ENCODE results near the gene ADSL.

ADSL gene

DNA sequence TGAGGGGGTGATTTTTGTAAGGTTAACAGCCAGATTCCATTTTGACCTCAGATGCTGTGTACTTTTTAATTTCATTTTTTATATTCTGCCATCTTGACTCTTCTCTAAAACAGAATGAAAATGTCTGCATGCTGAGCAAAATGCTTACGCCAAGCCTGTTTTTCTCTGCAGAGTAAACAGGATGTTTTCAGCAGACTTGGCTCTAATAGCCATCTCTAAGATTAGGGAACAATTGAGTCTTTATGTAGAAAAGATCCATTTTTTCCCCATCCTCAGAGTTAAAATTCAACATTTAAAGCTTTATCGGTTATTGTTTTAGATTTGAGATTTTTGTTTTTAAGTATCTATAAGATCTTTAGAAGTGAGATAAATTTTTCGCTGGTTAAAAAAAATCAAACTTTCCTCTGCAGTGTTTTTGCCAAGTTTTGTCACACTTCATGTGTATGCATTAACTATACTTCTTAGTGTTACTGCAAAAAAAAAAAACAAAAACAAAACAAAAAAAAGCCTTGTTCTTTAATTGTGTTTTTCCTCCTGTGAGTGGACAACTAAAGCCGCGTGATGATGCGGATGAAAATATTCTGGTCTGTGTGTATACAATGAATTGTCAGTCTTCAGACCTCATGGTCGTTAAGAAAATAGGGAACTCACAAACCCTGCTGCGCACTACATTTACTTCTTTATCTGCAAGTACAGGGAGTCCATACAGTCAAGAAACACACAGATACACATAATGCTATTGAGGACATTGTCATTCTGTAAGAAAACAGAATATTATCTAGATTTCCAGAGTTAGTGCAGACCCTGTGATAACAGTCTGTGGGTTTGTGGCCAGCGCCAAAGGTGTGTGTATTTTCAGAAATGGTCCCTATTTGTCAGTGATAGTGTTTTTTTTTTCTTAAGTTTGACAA lies 17.5 kb upstream of the ADSL start:
- no peak for DNase-seq

DNA sequence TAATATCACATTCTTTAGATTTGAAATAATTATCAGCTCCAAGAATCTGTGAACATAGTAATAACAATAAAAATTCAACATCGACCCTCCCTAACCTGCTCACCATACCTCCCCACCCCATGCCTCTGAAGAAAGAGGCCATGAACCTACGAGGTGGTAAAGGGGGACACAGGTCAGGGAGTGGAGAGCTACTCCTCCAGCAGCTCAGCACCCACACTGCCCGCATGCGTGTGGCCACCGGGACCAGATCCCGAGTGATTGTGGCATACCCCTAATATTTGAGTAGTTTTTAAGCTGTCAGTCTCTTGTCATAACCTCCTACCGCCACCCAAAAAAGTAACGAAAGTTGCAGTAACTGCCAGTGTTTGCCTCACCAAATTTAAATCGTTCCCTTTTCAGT lies 16.8 kb upstream of the ADSL start:
- no peak for DNase-seq

DNA sequence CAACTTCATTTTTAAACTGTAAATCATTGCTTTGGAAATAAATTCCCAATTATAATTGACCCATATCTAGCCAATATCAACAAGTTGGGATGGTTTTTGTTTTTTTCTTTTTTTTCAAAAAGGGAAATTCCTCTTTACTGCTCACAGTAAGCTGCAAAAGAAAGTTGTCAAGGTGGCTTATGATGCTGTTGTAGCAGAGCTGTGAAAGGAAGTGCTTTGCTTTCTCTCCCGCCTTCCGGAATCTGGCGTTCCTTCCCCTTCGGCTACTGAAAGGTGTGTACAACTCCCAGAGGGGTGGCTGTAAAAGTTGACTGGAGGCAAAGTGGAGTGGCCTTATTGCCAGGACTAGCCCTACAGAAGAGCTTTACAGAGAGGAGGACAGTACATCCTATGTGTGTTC lies 16.2 kb upstream of the ADSL start:
- no peak for DNase-seq

DNA sequence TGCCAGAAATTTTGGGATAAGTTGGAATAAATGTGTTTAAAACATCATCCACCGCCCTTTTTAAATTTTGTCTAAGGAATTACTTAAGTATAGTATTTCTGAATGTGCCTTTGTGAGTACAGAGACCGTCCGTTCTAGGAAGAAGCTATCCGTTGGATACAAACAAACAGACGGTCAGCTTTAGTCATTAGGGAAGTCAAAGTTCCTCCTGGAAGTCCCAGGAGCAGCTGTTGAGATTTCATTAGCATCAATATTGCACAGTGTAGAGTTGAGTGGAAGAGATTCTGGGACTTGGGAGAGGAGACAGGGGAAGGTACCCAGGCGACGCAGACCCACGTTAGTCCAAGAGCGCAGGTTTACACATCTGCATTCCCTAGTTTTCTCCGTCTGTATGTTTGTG lies 15.7 kb upstream of the ADSL start:
- no peak for DNase-seq

DNA sequence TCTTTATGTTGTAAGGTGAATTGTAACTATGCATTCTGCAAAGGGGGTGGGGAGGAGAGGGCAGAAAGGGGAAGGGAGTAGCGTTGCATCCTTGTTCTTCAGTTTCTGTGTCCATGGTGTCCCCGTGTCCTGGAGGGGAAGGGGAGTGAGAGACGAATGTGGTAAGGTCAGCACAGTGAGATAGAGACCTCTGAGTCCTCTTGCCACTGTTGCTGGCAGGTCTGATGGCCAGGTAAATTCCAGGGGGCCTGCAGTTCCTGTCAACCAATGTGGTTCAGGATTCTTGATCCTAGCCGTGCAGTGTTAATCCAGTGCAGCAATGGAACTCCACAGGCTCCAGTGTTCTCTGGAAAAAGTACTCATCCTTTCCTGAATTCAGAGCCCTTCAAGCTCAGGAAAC lies 14.6 kb upstream of the ADSL start:
- DNase-seq, result no peak

DNA sequence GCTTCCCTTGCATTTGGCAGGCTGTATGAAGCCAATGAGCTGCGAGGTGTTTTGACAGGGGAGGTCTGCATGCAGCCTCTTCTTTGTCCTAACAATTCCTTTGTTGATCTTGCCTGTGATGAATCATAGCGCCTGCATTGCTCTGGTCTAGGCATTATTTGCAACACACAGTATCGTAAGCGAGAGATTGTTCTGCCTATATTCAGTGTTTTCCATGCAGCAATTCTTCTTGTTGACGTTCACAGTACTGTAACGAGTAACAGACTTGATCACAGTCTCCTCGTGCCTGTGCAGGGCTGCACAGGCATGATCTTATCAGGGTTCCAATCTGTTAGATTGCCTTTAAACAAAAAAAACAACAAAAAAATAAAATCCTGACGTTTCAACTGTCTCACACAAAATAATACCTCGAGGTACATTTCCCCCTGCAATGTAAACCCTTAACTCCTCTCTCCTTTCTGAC lies 13.9 kb upstream of the ADSL start:
- DNase-seq, result no peak

DNA sequence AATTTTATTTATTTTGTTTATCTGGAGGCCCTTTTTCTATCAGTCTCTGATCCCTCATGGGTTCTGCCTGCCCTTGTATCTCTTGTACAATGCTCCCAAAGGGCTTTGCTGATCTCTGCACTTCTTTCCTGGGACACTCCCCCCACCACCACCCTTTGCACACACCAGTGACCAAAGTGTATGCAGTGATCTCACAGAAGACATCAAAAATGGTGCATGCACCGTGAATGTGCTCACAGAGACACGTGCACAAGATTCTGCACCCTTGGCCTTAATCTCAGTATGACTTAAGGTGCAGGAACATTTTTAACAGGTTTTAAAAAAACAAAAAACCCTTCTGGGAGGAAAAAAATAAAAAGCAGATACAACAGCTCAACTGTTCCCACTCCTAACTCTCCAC lies 12.2 kb upstream of the ADSL start:
- no peak for DNase-seq

DNA sequence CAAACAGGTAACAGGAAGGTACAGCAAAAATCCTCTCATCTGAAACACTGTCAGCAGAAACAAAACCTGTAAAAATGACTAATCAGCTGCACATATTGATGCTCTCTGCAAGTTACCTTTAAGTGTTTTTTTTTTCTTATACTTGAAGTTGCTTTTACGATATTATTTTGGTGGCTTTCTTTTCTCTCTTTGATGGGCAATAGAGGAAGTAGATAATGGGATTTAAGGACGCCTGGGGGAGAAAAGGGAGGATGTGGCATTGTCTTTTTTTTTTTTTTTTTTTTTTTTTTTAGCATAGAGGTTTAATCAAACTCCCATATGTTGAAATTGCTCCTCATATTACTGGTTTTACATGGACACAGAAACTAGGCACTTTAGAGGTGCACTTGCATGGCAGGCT lies 11.4 kb upstream of the ADSL start:
- no peak for DNase-seq

DNA sequence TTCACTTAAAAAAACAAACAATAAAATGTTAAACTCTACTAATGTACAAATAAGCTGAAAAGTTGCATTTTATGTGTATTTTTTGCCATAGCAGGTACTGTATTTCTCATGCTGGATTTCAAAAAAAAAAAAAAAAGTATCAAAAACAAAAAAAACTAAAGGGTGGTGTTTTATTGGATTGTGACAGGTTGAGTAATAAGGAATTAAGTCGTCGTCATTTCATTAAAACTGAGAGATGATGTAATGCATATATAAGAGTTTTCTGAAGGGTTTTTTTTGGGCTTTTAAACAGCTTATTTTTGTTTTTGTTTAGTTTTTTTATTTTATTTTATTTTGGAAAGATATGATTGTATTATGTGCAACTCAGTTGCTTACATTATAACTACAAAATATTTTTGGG lies 10.9 kb upstream of the ADSL start:
- DNase-seq, result no peak

DNA sequence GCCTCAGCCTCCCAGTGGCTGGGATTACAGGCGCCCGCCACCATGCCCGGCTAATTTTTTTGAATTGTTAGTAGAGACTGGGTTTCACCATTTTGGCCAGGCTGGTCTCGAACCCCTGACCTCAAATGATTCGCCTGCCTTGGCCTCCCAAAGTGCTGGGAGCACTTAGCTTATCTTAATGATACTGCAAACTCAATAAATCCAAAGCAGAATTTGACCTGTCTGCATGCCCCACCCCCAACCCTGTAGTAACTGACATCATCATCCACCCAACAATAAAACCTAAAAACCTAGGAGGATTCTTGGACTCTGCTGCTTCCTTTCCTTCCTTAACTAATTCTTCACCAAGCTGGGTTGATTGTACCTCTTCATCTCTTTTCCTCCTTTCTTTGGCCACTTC lies 6.3 kb upstream of the ADSL start:
- DNase-seq, result no peak

DNA sequence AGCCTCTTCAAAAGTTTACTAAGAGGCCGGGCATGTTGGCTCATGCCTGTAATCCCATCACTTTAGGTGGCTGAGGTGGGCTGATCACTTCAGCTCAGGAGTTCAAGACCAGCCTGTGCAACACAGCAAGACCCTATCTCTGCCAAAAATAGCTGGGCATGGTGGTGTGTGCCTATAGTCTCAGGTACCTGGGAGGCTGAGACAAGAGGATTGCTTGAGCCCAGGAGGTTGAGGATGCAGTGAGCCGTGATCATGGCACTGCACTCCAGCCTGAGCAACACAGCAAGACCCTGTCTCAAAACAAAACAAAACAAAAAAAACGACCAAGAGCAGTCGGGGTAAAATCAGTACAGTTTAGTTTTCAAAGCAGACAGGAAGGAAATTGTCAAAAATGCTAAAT lies 4.7 kb upstream of the ADSL start:
- no peak for DNase-seq

DNA sequence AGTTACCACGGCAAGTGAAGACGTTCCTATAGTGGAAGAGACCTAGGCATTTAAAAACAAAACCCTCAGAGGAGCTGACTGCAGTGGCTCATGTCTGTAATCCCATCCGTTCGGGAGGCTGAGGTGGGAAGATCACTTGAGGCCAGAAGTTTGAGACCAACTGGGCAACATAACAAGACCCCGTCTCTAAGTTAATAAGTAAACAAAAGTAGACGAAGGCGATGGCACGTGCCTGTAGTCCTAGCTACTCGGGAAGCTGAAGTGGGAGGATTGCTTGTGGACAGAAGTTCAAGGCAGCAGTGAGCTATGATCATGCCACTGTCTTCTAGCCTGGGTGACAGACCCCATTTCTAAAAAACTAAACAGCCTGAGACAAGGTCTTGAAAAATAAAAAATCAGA lies 3.8 kb upstream of the ADSL start:
- DNase-seq, result no peak

DNA sequence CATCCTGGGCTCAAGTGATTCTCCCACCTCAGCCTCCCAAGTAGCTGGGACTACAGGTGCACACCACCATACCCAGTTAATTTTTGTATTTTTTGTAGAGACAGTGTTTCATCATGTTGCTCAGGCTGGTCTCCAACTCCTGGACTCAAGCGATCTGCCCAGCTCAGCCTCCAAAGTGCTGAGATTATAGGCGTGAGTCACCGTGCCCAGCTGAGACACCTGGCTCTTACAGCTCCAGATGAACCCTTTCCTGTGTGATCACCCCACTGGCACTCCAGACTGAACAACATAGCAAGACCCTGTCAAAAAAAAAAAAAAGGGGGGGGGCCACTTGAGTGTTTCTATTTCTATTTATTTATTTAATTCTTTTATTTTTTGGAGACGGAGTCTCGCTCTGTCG lies 1.0 kb upstream of the ADSL start:
- DNase-seq, result no peak

DNA sequence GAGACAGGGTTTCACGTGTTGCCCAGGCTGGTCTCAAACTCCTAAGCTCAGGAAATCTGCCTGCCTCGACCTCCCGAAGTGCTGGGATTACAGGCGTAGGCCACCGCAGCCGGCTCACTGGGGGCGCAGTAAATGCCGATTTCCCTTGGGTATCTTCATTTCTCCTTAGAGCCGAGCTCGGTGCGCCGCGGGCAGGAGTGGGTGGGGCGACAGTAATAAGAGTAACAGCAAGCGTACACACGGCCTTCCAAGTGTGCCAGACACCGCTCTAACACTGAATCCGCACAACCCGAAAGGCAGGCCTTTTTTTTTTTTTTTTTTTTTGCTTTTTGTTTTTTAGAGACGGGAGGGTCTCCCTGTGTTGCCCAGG lies 500 bp upstream of the ADSL start:
- DNase-seq, result peak; percentile 32

DNA sequence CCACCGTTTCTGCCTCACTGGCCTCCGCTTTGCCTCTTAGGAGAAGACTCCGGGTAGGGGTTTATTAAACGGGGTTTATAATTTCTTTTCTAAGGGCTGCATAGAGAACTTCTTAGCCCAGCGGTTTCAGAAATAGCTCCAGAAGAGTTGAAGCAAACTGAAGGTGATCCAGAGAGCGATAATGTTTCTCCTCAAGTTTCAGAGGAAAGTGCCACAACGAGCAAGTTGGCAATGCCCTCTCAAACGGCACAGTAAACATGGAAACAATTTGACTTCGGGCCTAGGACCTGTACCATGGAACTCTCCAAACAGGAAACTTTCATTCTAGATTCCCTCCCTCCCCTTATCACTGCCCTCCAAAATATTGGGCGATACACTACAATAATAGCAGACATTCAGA lies 1.0 kb downstream of the ADSL start:
- no peak for DNase-seq

DNA sequence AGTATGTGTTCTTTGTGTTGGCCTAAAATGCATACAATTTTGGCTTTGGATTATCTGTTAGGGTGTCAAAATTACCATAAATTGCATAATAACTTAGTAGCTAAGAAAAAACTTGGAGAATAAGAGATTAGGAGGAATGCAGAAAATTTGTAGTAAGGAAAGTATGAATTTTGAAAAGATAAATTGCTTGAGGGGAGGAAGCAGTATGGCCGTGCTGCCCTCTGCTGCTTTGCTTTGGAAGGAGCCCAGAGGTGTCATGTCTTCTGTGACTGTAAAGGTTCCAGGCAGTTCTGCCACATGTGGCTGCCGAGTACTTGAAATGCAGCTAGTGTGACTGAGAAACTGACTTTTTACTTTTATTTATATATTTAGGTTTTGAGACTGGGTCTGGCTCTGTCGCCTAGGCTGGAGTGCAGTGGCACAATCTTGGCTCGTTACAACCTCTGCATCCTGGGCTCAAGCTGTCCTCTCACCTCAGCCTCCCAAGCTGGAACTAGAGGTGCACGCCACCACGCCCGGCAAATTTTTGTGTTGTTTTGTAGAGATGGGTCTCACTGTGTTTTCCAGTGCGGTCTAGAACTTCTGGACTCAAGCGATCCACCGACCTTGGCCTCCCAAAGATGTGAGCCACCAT lies 1.8 kb downstream of the ADSL start:
- peak; percentile 17 for DNase-seq

DNA sequence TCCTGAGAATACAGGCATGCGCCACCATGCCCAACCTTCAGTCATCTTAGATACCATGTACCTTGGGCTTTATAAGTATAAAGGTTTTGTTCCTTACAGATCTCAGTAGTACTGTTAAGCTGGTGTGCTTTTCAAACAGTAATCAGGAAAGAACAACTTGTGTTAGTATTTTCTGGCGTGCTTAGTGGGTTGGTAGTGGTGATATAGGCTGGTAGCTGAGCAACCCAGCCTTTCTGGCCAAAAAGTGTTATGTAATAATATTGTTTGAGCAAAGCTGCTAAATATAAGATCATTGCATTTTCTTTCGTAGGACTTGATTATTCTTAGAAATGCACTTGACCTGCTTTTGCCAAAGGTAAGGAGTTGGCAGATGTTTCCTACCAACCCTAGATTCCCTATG lies 6.5 kb downstream of the ADSL start:
- DNase-seq, result no peak

DNA sequence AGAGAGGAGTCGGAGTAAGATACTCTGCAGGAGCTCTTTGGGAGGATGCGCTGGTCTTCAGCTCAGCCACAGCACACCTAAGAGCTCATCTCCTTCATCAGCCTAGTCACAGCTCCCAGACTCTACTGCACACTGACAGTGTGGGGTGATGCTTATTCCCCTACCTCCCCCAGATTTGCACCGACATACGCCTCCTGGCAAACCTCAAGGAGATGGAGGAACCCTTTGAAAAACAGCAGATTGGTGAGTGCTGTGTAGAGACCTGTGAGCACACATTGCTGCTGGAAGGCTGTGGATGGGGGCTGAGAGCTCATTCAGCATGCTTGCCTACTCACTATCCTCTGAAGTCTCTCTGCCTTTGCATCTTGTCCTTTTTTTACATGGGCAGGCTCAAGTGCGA lies 14.8 kb downstream of the ADSL start:
- no peak for DNase-seq

DNA sequence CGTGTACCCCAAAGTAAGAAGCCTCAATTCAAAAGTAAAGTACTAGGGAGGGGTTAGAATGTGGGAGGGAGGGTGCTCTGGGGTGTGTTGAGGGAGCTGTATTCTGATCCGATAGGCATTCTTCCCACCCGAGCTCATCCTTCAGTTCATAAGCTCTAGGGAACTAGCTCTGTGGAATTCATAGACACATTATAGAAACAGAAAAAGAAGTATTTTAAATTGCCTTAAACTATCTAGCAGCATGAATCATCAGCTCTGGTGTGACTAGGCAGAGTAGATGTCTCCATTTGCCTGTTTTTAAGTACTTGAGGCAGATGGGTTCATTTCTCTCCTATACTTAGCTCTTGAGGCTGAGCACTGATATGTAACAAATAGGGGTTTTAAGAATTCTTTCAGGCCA lies 16.8 kb downstream of the ADSL start:
- no peak for DNase-seq

DNA sequence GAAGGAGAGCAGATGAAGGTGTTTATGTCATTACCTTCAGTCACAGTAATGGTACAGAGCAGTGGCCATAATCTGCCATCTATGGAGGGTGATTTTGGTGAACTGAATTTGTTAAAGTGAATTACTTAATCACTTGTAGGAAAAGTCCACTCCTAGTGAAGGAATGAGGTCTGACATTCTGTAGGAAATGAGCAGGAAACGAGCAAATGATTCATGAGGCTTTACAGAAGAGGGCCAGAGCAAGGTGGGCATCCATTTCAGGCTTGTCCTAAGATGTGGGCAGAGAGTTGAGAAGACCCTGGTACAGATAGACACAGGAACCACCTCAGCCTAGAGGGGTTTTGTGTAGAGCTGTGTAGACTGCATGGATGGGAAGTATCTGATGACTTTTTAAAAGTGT lies 18.1 kb downstream of the ADSL start:
- no peak for DNase-seq

DNA sequence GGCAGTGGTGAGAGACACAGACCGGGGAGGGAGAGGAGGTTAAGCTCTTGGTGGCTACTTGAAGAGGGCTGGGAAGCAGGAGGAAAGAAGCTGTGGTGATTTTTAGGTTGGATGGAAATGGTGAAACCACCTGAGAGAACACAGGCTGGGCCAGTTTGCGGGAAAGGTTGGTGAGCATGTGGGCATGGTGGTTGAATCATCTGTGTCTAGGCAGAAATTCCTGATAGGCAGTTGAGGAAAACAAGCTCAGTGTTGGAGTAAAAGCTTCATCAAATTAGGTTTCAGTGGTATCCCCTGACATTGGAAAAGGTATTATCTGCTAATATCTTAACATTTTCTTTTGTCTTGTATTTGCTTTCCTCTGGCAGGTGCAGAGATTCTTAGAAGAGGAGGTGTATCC lies 19.8 kb downstream of the ADSL start:
- DNase-seq, result no peak

DNA sequence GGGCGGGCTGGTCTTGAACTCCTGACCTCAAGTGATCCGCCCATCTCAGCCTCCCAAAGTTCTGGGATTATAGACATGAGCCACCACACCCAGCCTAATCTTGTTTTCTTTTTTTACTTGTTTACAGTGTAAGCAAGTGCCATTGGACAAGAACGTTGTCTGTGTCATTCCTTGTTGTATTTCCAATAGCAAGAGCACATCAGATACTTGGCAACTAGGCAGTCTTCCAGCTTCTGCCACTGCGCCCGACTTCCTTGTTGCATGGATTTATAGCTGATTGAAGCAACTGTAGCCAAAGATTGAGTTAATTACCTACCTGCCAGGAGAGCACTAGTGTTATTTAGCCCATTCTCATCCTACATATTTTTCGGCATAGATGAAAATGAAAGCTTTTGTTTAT lies 21.0 kb downstream of the ADSL start:
- DNase-seq, result no peak

DNA sequence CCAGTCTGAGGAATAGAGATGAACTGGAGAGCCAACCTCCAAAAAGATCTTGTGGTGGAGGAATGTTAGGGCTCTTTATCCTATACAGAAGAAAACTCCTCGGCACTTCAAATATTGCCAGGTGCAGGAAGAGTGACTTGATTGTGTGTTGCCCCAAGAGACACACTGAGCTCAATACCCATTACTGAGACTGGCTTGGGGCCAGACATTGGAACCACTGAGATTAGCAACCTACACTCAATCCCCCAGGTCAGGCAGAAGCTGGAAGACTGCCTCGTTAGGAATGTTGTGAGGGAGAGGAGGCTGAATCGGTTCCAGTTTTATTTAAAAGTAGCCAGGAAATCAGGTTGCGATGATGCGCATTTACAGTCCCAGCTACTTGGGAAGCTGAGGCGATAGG lies 21.7 kb downstream of the ADSL start:
- DNase-seq, result no peak

DNA sequence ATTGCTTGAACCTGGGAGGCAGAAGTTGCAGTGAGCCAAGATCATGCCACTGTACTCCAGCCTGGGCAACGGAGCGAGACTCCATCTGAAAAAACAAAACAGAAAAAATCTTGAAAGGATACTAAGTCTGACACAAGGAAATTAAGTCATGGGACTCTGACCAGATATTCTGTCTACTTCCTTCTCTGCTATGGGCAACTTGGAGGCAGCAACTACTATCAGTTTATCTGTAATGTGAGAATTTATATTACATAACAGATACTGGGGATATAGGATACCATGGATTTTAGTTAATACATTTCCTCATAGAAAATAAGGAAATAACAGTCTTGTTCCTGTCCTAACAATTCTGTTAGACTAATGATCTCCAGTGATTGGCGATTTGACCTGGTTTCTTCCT lies 22.5 kb downstream of the ADSL start:
- no peak for DNase-seq

DNA sequence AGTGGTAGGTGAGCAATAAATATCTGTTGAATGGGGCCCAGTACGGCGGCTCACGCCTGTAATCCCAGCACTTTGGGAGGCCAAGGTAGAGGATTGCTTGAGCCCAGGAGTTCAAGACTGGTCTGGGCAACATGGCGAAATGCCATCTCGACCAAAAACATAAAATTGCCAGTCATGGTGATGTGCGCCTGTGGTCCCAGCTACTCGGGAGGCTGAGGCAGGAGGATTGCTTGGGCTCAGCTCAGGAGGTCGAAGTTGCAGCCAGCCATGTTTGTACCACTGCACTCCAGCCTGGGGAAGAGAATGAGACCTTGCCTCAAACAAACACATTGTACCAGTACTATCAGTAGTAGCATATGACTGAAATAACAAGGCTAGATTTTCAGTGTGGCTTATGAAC lies 28.3 kb downstream of the ADSL start:
- DNase-seq, result no peak

All from NCI-H510A treated with DMSO at 0.1 percent for 48 hours (cell line).